Activated CD8-positive, alpha-beta T cell treated with anti-CD3 and anti-CD28 coated beads for 36 hours (primary cell): ENCODE measurements around the gene AKR1B1. TPM values are rescaled to one million over a fixed set of nuclear protein-coding genes. Genes with fewer than 3 reads are reported as not detected.

Experiments
- ATAC-seq: fragments of 200-7000 bp; cut with Tn5 transposase; one replicate; pipeline ENCODE4 v1.10.0; 2021; ENCODE audit warnings: mild to moderate bottlenecking, moderate library complexity
- CTCF ChIA-PET: fragments of 350-600 bp; sonication (Branson Sonifier 250); formaldehyde crosslinking; loops from one replicate; lab custom pipeline; 2021; ENCODE audit warnings: antibody characterized with exemption; lab: Charles Lee
- POLR2A ChIA-PET: fragments of 350-600 bp; sonication (Branson Sonifier 250); formaldehyde crosslinking; loops from one replicate; lab custom pipeline; 2021; ENCODE audit warnings: antibody characterized with exemption; lab: Charles Lee
- DNase-seq: peaks from one replicate; pipeline ENCODE4 v3.0.0-alpha.2; 2020
- H3K27ac Mint-ChIP-seq: one replicate; pipeline ENCODE4 v1.8.0; 2021; ENCODE audit warnings: mild to moderate bottlenecking, mixed read lengths
- H3K27me3 Mint-ChIP-seq: one replicate; pipeline ENCODE4 v1.8.0; 2021; ENCODE audit warnings: mixed read lengths
- H3K36me3 Mint-ChIP-seq: one replicate; pipeline ENCODE4 v1.8.0; 2021; ENCODE audit warnings: low read depth, mixed read lengths
- H3K4me1 Mint-ChIP-seq: one replicate; pipeline ENCODE4 v1.8.0; 2021; ENCODE audit warnings: low read depth, mixed read lengths
- H3K4me3 Mint-ChIP-seq: one replicate; pipeline ENCODE4 v1.8.0; 2021; ENCODE audit warnings: mild to moderate bottlenecking, moderate library complexity, mixed read lengths
- H3K9me3 Mint-ChIP-seq: one replicate; pipeline ENCODE4 v1.8.0; 2021; ENCODE audit warnings: mixed read lengths
- CTCF ChIP-seq: fragments of 200-600 bp; IDR thresholded peaks from one replicate; pipeline ENCODE4 v1.8.0; 2022; ENCODE audit warnings: antibody characterized with exemption, mild to moderate bottlenecking
- intact Hi-C: fragments of 100-400 bp; cut with micrococcal nuclease; formaldehyde crosslinking; loops from one replicate; pipeline ENCODE4 v1.10.0; 2022
- total RNA-seq, 2 experiments: library from RNA; stranded (reverse); gene quantifications; one replicate each; pipeline ENCODE4 v1.2.3, GENCODE V29; 2021

The AKR1B1 gene
- total RNA-seq, 2 experiments from 2014 or later = 106 to 108 TPM

- intact Hi-C loops = no loop called here
- ChIA-PET CTCF (interaction anchor here (1.2 kb wide), 1 partner anchor 100 kb away, joined by 3 read pairs; no protein-coding TSS in a partner anchor), POLR2A (no interaction called here)
- no peak for TF ChIP-seq CTCF
- Mint-ChIP-seq H3K36me3 (no peaks in the 10 kb centered on the region), H3K27ac (no peak overlapping the region), H3K9me3 (no peaks in the 10 kb centered on the region), H3K27me3 (no peaks in the 10 kb centered on the region), H3K4me1 (no peaks in the 10 kb centered on the region), H3K4me3 (no peak overlapping the region)
- ATAC-seq (no peak), DNase-seq (no peak)
Measured at GRCh38 chr7:134414109-134414508, 44.8 kb downstream of the AKR1B1 start.

- Mint-ChIP-seq H3K4me1 (no peaks in the 10 kb centered on the region), H3K27ac (no peak overlapping the region), H3K9me3 (no peaks in the 10 kb centered on the region), H3K36me3 (no peaks in the 10 kb centered on the region), H3K27me3 (peaks cover 6% of the 10 kb centered on the region), H3K4me3 (no peak overlapping the region)
- ChIA-PET POLR2A (no interaction called here), CTCF (interaction anchor here (1.0 kb wide), 1 partner anchor 140 kb away, joined by 3 read pairs; no protein-coding TSS in a partner anchor)
- TF ChIP-seq CTCF = no peak
- intact Hi-C loops = no loop called here
- no peak for DNase-seq
- ATAC-seq = no peak
Measured at GRCh38 chr7:134407311-134407710, 51.6 kb downstream of the AKR1B1 start.

GRCh38 chr7:134406431-134406830 is 52.5 kb downstream of the AKR1B1 start:
- Mint-ChIP-seq H3K4me1 (no peaks in the 10 kb centered on the region), H3K27ac (no peak overlapping the region), H3K36me3 (no peaks in the 10 kb centered on the region), H3K9me3 (no peaks in the 10 kb centered on the region), H3K4me3 (no peak overlapping the region), H3K27me3 (peaks cover 7% of the 10 kb centered on the region)
- DNase-seq (no peak), ATAC-seq (no peak)
- intact Hi-C loops = no loop called here
- ChIA-PET CTCF (no interaction called here), POLR2A (no interaction called here)
- no peak for TF ChIP-seq CTCF

GRCh38 chr7:134405299-134405698 is 53.6 kb downstream of the AKR1B1 start:
- TF ChIP-seq CTCF = no peak

GRCh38 chr7:134403062-134403461 is 55.8 kb downstream of the AKR1B1 start:
- ATAC-seq (no peak), DNase-seq (no peak)
- no peak for TF ChIP-seq CTCF
- ChIA-PET CTCF (interaction anchor here (1.4 kb wide), 1 partner anchor 10 kb away, joined by 4 read pairs; no protein-coding TSS in a partner anchor), POLR2A (no interaction called here)
- Mint-ChIP-seq H3K4me1 (no peaks in the 10 kb centered on the region), H3K9me3 (no peaks in the 10 kb centered on the region), H3K4me3 (no peak overlapping the region), H3K36me3 (no peaks in the 10 kb centered on the region), H3K27me3 (peaks cover 10% of the 10 kb centered on the region), H3K27ac (no peak overlapping the region)
- intact Hi-C loops = no loop called here

More at GRCh38 chr7:134405299-134405698, 53.6 kb downstream of the AKR1B1 start:
- H3K27ac Mint-ChIP-seq = no peak overlapping the region
- no peak overlapping the region for H3K4me3 Mint-ChIP-seq
- CTCF ChIA-PET = no interaction called here
- H3K9me3 Mint-ChIP-seq = no peaks in the 10 kb centered on the region
- peaks cover 9% of the 10 kb centered on the region for H3K27me3 Mint-ChIP-seq
- H3K36me3 Mint-ChIP-seq = no peaks in the 10 kb centered on the region
- intact Hi-C loops = no loop called here
- DNase-seq (no peak), ATAC-seq (no peak)
- POLR2A ChIA-PET = no interaction called here
- no peaks in the 10 kb centered on the region for H3K4me1 Mint-ChIP-seq
